SK-N-SH treated with all-trans-retinoic acid at 6 μM for 48 hours (cell line): Measurements from ENCODE around the gene RPEL1.

Experiments used
- ATAC-seq: fragments of 200-7000 bp; cut with Tn5 transposase; 3 replicates; pipeline ENCODE4 v1.9.1; 2020; ENCODE audit warnings: mild to moderate bottlenecking, moderate library complexity
- ARNTL ChIP-seq: fragments of 450-650 bp; formaldehyde crosslinking; IDR thresholded peaks from 2 replicates; pipeline ENCODE4 v1.5.0; 2020; ENCODE audit warnings: low read depth, mild to moderate bottlenecking, moderate library complexity, borderline replicate concordance
- BACH2 ChIP-seq: fragments of 250-450 bp; sonication (Bioruptor Pico); IDR thresholded peaks from 2 replicates; pipeline ENCODE4 v1.9.0; 2021; ENCODE audit warnings: mild to moderate bottlenecking, borderline replicate concordance
- CSDC2 ChIP-seq: fragments of 250-450 bp; sonication (Bioruptor Pico); IDR thresholded peaks from 2 replicates; pipeline ENCODE4 v1.5.0; 2020; ENCODE audit warnings: mild to moderate bottlenecking, moderate library complexity
- CSRNP3 ChIP-seq: fragments of 250-450 bp; sonication (Bioruptor Pico); IDR thresholded peaks from 2 replicates; pipeline ENCODE4 v1.5.1; 2021; ENCODE audit warnings: mild to moderate bottlenecking, moderate library complexity
- ESRRG ChIP-seq: fragments of 250-450 bp; sonication (Bioruptor Pico); IDR thresholded peaks from 2 replicates; pipeline ENCODE4 v1.6.1; 2021; ENCODE audit warnings: mild to moderate bottlenecking
- GLIS3 ChIP-seq: fragments of 250-450 bp; sonication (Bioruptor Pico); IDR thresholded peaks from 2 replicates; pipeline ENCODE4 v1.5.0; 2020; ENCODE audit warnings: mild to moderate bottlenecking, moderate library complexity
- ISL1 ChIP-seq: fragments of 250-450 bp; sonication (Bioruptor Pico); IDR thresholded peaks from 2 replicates; pipeline ENCODE4 v2.1.2; 2022; ENCODE audit warnings: mild to moderate bottlenecking, moderate library complexity
- OSR1 ChIP-seq: fragments of 250-450 bp; sonication (Bioruptor Pico); IDR thresholded peaks from 2 replicates; pipeline ENCODE4 v1.8.0; 2022; ENCODE audit warnings: moderate library complexity, mild to moderate bottlenecking, inconsistent platforms
- PATZ1 ChIP-seq: fragments of 250-450 bp; sonication (Bioruptor Pico); IDR thresholded peaks from 2 replicates; pipeline ENCODE4 v1.8.0; 2020; ENCODE audit warnings: mild to moderate bottlenecking, moderate library complexity, borderline replicate concordance
- PPARA ChIP-seq: fragments of 250-450 bp; sonication (Bioruptor Pico); IDR thresholded peaks from 2 replicates; pipeline ENCODE4 v1.5.0; 2020; ENCODE audit warnings: mild to moderate bottlenecking, borderline replicate concordance
- RARB ChIP-seq: fragments of 250-450 bp; sonication (Bioruptor Pico); IDR thresholded peaks from 2 replicates; pipeline ENCODE4 v1.8.0; 2021; ENCODE audit warnings: mild to moderate bottlenecking, moderate library complexity
- SNAI2 ChIP-seq: fragments of 250-450 bp; sonication (Bioruptor Pico); IDR thresholded peaks from 2 replicates; pipeline ENCODE4 v1.5.0; 2020; ENCODE audit warnings: mild to moderate bottlenecking, moderate library complexity
- TCF4 ChIP-seq: fragments of 250-450 bp; sonication (Bioruptor Pico); IDR thresholded peaks from 2 replicates; pipeline ENCODE4 v1.8.0; 2021; ENCODE audit warnings: mild to moderate bottlenecking, moderate library complexity, borderline replicate concordance
- TOX ChIP-seq: fragments of 250-450 bp; sonication (Bioruptor Pico); IDR thresholded peaks from 2 replicates; pipeline ENCODE4 v1.8.0; 2021; ENCODE audit warnings: mild to moderate bottlenecking, moderate library complexity, borderline replicate concordance
- ZC3H10 ChIP-seq: fragments of 250-450 bp; sonication (Bioruptor Pico); IDR thresholded peaks from 2 replicates; pipeline ENCODE4 v1.5.1; 2021; ENCODE audit warnings: mild to moderate bottlenecking, moderate library complexity
- ZFP3 ChIP-seq: fragments of 250-450 bp; sonication (Bioruptor Pico); IDR thresholded peaks from 2 replicates; pipeline ENCODE4 v1.5.0; 2020; ENCODE audit warnings: mild to moderate bottlenecking, moderate library complexity
- ZNF70 ChIP-seq: fragments of 450-650 bp; formaldehyde crosslinking; IDR thresholded peaks from 2 replicates; pipeline ENCODE4 v1.5.0; 2020; ENCODE audit warnings: mild to moderate bottlenecking, moderate library complexity
- ZNF8 ChIP-seq: fragments of 450-650 bp; formaldehyde crosslinking; IDR thresholded peaks from 2 replicates; pipeline ENCODE4 v1.5.0; 2020; ENCODE audit warnings: mild to moderate bottlenecking, moderate library complexity
- TF ChIP-seq, protein P1 (sequence below): fragments of 250-450 bp; sonication (Bioruptor Pico); IDR thresholded peaks from 2 replicates; pipeline ENCODE4 v1.5.0; 2020; ENCODE audit warnings: mild to moderate bottlenecking, moderate library complexity
- TF ChIP-seq, protein P2 (sequence below): fragments of 250-450 bp; sonication (Bioruptor Pico); IDR thresholded peaks from 2 replicates; pipeline ENCODE4 v1.5.1; 2020; ENCODE audit warnings: low read depth, mild to moderate bottlenecking, moderate library complexity
- TF ChIP-seq, protein P3 (sequence below): fragments of 250-450 bp; sonication (Bioruptor Pico); IDR thresholded peaks from 2 replicates; pipeline ENCODE4 v1.8.0; 2021; ENCODE audit warnings: low read depth, mild to moderate bottlenecking, moderate library complexity, borderline replicate concordance

The RPEL1 gene

DNA sequence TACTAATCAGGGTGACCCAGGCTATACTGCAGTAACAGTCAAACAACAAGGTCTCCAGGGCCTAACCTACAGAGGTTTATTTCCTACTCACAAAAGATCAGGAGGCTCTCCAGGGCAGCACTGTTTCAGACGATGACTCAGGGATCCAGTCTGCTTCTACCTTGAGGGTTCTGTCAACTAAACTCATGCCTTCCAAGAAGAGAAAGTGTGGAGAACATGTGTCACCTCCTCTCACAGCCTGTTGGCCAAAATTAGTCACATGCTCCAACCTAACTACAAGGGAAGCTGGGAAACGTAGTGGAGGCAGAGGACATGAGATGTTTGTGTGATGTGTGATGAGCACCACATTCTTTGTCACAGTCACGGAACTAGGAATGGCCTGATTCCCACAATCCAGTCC is 16.5 kb downstream of the RPEL1 start:
- no peak for TF ChIP-seq ZC3H10 (CRISPR knock-in tag)
- no peak for TF ChIP-seq TOX (CRISPR knock-in tag)
- TF ChIP-seq ZNF70 (CRISPR knock-in tag) = no peak
- TF ChIP-seq, protein P1, sequence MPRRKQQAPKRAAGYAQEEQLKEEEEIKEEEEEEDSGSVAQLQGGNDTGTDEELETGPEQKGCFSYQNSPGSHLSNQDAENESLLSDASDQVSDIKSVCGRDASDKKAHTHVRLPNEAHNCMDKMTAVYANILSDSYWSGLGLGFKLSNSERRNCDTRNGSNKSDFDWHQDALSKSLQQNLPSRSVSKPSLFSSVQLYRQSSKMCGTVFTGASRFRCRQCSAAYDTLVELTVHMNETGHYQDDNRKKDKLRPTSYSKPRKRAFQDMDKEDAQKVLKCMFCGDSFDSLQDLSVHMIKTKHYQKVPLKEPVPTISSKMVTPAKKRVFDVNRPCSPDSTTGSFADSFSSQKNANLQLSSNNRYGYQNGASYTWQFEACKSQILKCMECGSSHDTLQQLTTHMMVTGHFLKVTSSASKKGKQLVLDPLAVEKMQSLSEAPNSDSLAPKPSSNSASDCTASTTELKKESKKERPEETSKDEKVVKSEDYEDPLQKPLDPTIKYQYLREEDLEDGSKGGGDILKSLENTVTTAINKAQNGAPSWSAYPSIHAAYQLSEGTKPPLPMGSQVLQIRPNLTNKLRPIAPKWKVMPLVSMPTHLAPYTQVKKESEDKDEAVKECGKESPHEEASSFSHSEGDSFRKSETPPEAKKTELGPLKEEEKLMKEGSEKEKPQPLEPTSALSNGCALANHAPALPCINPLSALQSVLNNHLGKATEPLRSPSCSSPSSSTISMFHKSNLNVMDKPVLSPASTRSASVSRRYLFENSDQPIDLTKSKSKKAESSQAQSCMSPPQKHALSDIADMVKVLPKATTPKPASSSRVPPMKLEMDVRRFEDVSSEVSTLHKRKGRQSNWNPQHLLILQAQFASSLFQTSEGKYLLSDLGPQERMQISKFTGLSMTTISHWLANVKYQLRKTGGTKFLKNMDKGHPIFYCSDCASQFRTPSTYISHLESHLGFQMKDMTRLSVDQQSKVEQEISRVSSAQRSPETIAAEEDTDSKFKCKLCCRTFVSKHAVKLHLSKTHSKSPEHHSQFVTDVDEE (CRISPR knock-in tag) = no peak
- TF ChIP-seq OSR1 (CRISPR knock-in tag) = no peak
- TF ChIP-seq PATZ1 (CRISPR knock-in tag) = no peak
- no peak for TF ChIP-seq CSDC2 (CRISPR knock-in tag)
- no peak for TF ChIP-seq GLIS3 (CRISPR knock-in tag)
- no peak for TF ChIP-seq SNAI2 (CRISPR knock-in tag)
- no peak for TF ChIP-seq ZFP3 (CRISPR knock-in tag)
- no peak for TF ChIP-seq BACH2 (CRISPR knock-in tag)
- no peak for TF ChIP-seq RARB (CRISPR knock-in tag)
- no peak for TF ChIP-seq ZNF8 (CRISPR knock-in tag)
- no peak for TF ChIP-seq ISL1
- no peak for TF ChIP-seq ARNTL (CRISPR knock-in tag)
- TF ChIP-seq TCF4 (CRISPR knock-in tag) = no peak
- no peak for TF ChIP-seq CSRNP3
- TF ChIP-seq, protein P2, sequence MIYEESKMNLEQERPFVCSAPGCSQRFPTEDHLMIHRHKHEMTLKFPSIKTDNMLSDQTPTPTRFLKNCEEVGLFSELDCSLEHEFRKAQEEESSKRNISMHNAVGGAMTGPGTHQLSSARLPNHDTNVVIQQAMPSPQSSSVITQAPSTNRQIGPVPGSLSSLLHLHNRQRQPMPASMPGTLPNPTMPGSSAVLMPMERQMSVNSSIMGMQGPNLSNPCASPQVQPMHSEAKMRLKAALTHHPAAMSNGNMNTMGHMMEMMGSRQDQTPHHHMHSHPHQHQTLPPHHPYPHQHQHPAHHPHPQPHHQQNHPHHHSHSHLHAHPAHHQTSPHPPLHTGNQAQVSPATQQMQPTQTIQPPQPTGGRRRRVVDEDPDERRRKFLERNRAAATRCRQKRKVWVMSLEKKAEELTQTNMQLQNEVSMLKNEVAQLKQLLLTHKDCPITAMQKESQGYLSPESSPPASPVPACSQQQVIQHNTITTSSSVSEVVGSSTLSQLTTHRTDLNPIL (CRISPR knock-in tag) = no peak
- TF ChIP-seq PPARA (CRISPR knock-in tag) = no peak
- TF ChIP-seq, protein P3, sequence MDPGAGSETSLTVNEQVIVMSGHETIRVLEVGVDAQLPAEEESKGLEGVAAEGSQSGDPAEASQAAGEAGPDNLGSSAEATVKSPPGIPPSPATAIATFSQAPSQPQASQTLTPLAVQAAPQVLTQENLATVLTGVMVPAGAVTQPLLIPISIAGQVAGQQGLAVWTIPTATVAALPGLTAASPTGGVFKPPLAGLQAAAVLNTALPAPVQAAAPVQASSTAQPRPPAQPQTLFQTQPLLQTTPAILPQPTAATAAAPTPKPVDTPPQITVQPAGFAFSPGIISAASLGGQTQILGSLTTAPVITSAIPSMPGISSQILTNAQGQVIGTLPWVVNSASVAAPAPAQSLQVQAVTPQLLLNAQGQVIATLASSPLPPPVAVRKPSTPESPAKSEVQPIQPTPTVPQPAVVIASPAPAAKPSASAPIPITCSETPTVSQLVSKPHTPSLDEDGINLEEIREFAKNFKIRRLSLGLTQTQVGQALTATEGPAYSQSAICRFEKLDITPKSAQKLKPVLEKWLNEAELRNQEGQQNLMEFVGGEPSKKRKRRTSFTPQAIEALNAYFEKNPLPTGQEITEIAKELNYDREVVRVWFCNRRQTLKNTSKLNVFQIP (CRISPR knock-in tag) = no peak
- no peak for ATAC-seq

DNA sequence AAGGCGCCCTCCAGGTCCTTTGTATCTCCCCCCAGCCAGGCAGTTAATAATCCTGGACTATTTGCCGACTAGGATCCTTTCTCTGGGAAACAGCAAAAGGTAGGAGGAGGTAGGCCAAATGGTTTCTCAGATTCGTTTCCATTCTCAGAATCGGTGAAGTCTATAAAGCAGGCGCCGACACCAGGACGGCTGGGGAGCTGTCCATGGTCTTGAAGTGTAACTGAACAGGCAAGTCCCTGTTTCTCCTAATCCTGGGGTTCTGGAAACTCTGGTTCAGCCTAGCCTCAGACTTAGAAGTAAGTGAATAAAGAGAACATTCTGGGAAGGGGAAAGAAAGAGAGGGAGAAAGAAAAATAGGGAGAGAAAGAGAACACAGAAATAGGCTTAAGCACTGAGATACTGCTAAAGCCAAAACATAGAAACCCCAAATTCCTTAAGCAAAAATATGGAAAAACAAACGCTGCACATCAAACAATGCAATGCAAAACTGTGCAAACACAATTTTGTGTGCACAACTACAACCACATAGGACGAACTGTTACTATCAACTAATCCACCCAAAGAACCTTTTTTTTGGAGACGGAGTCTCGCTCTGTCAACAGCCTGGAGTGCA is 20.1 kb downstream of the RPEL1 start:
- peak; percentile 63; the same call in 1 of the 3 replicates for ATAC-seq
- TF ChIP-seq ISL1 (no peak), ESRRG (no peak), ZC3H10 (CRISPR knock-in tag) (no peak), ZNF70 (CRISPR knock-in tag) (no peak), ZNF8 (CRISPR knock-in tag) (no peak), SNAI2 (CRISPR knock-in tag) (no peak)
- TF ChIP-seq, protein P1 (CRISPR knock-in tag) = no peak
